A549 (cell line): Measurements from ENCODE around the gene SLC36A4.

Experiments
- CHD2 ChIP-seq: fragments of 150-350 bp; IDR thresholded peaks from 2 replicates; pipeline ENCODE4 v1.6.1; 2014; ENCODE audit warnings: low read length; ENCODE audit not compliant: partially characterized antibody
- JUNB ChIP-seq: fragments of >200 bp; sonication (Bioruptor Twin); formaldehyde crosslinking; IDR thresholded peaks from 2 replicates; pipeline ENCODE4 v1.6.1; 2016
- MAFK ChIP-seq: fragments of 450-650 bp; IDR thresholded peaks from 2 replicates; pipeline ENCODE4 v1.6.1; 2014; ENCODE audit not compliant: partially characterized antibody
- MAZ ChIP-seq: fragments of 150-350 bp; IDR thresholded peaks from 2 replicates; pipeline ENCODE4 v1.6.1; 2014; ENCODE audit warnings: antibody characterized with exemption, low read depth, low read length, borderline replicate concordance
- POLR2A ChIP-seq: IDR thresholded peaks from 2 replicates; pipeline ENCODE4 v1.6.1; 2012; ENCODE audit warnings: mild to moderate bottlenecking, low read length
- RFX5 ChIP-seq: fragments of 450-650 bp; IDR thresholded peaks from 2 replicates; pipeline ENCODE4 v1.7.1; 2014; ENCODE audit warnings: antibody characterized with exemption, mild to moderate bottlenecking, moderate library complexity
- SREBF2 ChIP-seq: fragments of 450-650 bp; IDR thresholded peaks from 2 replicates; pipeline ENCODE4 v1.6.1; 2014; ENCODE audit warnings: mild to moderate bottlenecking, moderate library complexity
- TP53 ChIP-seq: fragments of 250-450 bp; sonication (Bioruptor Pico); IDR thresholded peaks from 2 replicates; pipeline ENCODE4 v1.5.0; 2021; ENCODE audit warnings: mild to moderate bottlenecking, moderate library complexity
- TF ChIP-seq, protein P1 (sequence below): fragments of >200 bp; sonication (Bioruptor Twin); formaldehyde crosslinking; IDR thresholded peaks from 3 replicates; pipeline ENCODE4 v1.5.1; 2016
- TF ChIP-seq, protein P2 (sequence below): fragments of 150-350 bp; IDR thresholded peaks from 2 replicates; pipeline ENCODE4 v1.6.1; 2014; ENCODE audit warnings: low read depth, mild to moderate bottlenecking, low read length
- TF ChIP-seq, protein P3 (sequence below): fragments of 200-600 bp; sonication (generic); IDR thresholded peaks from 2 replicates; pipeline ENCODE4 v1.6.1; 2016; ENCODE audit warnings: antibody characterized with exemption, mild to moderate bottlenecking, moderate library complexity
- TF ChIP-seq, protein P4 (sequence below): fragments of 250-450 bp; sonication (Bioruptor Pico); IDR thresholded peaks from 2 replicates; pipeline ENCODE4 v1.5.0; 2021; ENCODE audit warnings: mild to moderate bottlenecking, moderate library complexity, borderline replicate concordance

DNA sequence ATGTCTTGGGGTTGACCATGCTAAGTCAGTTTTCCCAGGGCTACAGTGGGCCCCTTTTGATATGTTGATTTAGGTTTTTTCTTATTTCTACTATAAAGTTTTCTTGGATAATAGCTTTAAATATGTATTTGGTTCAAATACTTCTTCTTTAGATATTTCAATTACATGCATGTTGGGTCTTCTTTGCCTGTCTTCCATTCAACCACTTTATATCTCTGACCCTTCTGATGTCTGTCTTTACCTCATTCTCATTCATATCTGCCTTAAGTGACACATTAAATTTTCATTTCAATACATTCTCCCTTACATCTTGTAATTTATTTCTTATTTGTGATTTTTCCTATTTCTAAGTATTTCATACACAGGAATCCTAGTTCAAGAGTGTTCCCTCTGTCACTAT, 10.5 kb downstream of the SLC36A4 start:
- TF ChIP-seq, protein P1, sequence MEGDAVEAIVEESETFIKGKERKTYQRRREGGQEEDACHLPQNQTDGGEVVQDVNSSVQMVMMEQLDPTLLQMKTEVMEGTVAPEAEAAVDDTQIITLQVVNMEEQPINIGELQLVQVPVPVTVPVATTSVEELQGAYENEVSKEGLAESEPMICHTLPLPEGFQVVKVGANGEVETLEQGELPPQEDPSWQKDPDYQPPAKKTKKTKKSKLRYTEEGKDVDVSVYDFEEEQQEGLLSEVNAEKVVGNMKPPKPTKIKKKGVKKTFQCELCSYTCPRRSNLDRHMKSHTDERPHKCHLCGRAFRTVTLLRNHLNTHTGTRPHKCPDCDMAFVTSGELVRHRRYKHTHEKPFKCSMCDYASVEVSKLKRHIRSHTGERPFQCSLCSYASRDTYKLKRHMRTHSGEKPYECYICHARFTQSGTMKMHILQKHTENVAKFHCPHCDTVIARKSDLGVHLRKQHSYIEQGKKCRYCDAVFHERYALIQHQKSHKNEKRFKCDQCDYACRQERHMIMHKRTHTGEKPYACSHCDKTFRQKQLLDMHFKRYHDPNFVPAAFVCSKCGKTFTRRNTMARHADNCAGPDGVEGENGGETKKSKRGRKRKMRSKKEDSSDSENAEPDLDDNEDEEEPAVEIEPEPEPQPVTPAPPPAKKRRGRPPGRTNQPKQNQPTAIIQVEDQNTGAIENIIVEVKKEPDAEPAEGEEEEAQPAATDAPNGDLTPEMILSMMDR = no peak
- TF ChIP-seq MAFK (no peak), POLR2A (no peak), JUNB (no peak), RFX5 (no peak), TP53 (CRISPR knock-in tag) (no peak), CHD2 (no peak), SREBF2 (no peak), MAZ (no peak)
- TF ChIP-seq, protein P2, sequence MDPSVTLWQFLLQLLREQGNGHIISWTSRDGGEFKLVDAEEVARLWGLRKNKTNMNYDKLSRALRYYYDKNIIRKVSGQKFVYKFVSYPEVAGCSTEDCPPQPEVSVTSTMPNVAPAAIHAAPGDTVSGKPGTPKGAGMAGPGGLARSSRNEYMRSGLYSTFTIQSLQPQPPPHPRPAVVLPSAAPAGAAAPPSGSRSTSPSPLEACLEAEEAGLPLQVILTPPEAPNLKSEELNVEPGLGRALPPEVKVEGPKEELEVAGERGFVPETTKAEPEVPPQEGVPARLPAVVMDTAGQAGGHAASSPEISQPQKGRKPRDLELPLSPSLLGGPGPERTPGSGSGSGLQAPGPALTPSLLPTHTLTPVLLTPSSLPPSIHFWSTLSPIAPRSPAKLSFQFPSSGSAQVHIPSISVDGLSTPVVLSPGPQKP = no peak
- TF ChIP-seq, protein P3, sequence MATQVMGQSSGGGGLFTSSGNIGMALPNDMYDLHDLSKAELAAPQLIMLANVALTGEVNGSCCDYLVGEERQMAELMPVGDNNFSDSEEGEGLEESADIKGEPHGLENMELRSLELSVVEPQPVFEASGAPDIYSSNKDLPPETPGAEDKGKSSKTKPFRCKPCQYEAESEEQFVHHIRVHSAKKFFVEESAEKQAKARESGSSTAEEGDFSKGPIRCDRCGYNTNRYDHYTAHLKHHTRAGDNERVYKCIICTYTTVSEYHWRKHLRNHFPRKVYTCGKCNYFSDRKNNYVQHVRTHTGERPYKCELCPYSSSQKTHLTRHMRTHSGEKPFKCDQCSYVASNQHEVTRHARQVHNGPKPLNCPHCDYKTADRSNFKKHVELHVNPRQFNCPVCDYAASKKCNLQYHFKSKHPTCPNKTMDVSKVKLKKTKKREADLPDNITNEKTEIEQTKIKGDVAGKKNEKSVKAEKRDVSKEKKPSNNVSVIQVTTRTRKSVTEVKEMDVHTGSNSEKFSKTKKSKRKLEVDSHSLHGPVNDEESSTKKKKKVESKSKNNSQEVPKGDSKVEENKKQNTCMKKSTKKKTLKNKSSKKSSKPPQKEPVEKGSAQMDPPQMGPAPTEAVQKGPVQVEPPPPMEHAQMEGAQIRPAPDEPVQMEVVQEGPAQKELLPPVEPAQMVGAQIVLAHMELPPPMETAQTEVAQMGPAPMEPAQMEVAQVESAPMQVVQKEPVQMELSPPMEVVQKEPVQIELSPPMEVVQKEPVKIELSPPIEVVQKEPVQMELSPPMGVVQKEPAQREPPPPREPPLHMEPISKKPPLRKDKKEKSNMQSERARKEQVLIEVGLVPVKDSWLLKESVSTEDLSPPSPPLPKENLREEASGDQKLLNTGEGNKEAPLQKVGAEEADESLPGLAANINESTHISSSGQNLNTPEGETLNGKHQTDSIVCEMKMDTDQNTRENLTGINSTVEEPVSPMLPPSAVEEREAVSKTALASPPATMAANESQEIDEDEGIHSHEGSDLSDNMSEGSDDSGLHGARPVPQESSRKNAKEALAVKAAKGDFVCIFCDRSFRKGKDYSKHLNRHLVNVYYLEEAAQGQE = no peak
- TF ChIP-seq, protein P4, sequence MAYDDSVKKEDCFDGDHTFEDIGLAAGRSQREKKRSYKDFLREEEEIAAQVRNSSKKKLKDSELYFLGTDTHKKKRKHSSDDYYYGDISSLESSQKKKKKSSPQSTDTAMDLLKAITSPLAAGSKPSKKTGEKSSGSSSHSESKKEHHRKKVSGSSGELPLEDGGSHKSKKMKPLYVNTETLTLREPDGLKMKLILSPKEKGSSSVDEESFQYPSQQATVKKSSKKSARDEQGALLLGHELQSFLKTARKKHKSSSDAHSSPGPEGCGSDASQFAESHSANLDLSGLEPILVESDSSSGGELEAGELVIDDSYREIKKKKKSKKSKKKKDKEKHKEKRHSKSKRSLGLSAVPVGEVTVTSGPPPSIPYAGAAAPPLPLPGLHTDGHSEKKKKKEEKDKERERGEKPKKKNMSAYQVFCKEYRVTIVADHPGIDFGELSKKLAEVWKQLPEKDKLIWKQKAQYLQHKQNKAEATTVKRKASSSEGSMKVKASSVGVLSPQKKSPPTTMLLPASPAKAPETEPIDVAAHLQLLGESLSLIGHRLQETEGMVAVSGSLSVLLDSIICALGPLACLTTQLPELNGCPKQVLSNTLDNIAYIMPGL (CRISPR knock-in tag) = no peak
